Upper lobe of right lung (tissue), 1 donor: Measurements from ENCODE around the gene B4GALT2. TPM values are rescaled to one million over a fixed set of nuclear protein-coding genes. Genes with fewer than 3 reads are reported as not detected.

Experiments
- ATAC-seq: fragments of 200-7000 bp; cut with Tn5 transposase; one replicate; pipeline ENCODE4 v1.9.1; 2020; ENCODE audit warnings: mild to moderate bottlenecking, moderate library complexity
- DNase-seq: peaks from one replicate; pipeline ENCODE4 v3.0.0-alpha.2; 2020
- H3K27ac ChIP-seq: fragments of 200-600 bp; one replicate; pipeline ENCODE4 v1.8.0; 2022
- H3K27me3 ChIP-seq: fragments of 200-600 bp; one replicate; pipeline ENCODE4 v1.8.0; 2022; ENCODE audit warnings: mild to moderate bottlenecking
- H3K36me3 ChIP-seq: fragments of 200-600 bp; one replicate; pipeline ENCODE4 v1.8.0; 2022
- H3K4me1 ChIP-seq: fragments of 200-600 bp; one replicate; pipeline ENCODE4 v1.8.0; 2022
- H3K4me3 ChIP-seq: fragments of 200-600 bp; one replicate; pipeline ENCODE4 v1.8.0; 2022; ENCODE audit warnings: mild to moderate bottlenecking
- H3K9me3 ChIP-seq: fragments of 200-600 bp; one replicate; pipeline ENCODE4 v1.8.0; 2022
- CTCF ChIP-seq: fragments of 200-600 bp; IDR thresholded peaks from one replicate; pipeline ENCODE4 v1.8.0; 2022; ENCODE audit warnings: antibody characterized with exemption
- intact Hi-C: fragments of 100-400 bp; cut with DNase I; formaldehyde crosslinking; loops from one replicate; pipeline ENCODE4 v1.11.0; 2022
- total RNA-seq: library from RNA; stranded (reverse); fragmentation: NEBNext Ultra II Directional; extraction: Animal tissue kit (Norgen Biotek cat#: 25700); gene quantifications from one replicate; pipeline ENCODE4 v1.2.1, GENCODE V29; 2021
- donor health status: DM: no; HTN: yes; CAD: no; lungs with severe emphysema.

The B4GALT2 gene
- total RNA-seq, 1 donor from 2014 or later, result 23.8 TPM

GRCh38 chr1:43969746-43970466 is 9.1 kb upstream of the B4GALT2 start, which contains the start of gene DPH2:
Gene DPH2, plus strand, starts transcription at chr1:43970010. Its CDS starts 166 bp downstream, at chr1:43970176.
- no peaks in the 10 kb centered on the region for H3K27me3 ChIP-seq
- DNase-seq, result peak; percentile 98
- TF ChIP-seq CTCF, result no peak
- ATAC-seq, result peak; percentile 94
- intact Hi-C loops, result no loop called here
- H3K4me1 ChIP-seq, result peaks cover 12% of the 10 kb centered on the region
- peak within 1 kb of the TSS; percentile 17 for H3K27ac ChIP-seq
- peaks cover 13% of the 10 kb centered on the region for H3K36me3 ChIP-seq
- H3K4me3 ChIP-seq, result peak within 1 kb of the TSS; percentile 93
- H3K9me3 ChIP-seq, result no peaks in the 10 kb centered on the region

- ATAC-seq, result no peak
- intact Hi-C loops, result no loop called here
- Histone ChIP-seq H3K4me3 (peak overlapping the region; percentile 93), H3K4me1 (peaks cover 13% of the 10 kb centered on the region), H3K36me3 (peaks cover 13% of the 10 kb centered on the region), H3K27me3 (no peaks in the 10 kb centered on the region), H3K9me3 (no peaks in the 10 kb centered on the region), H3K27ac (peak overlapping the region; percentile 17)
- no peak for TF ChIP-seq CTCF
- no peak for DNase-seq
Measured at GRCh38 chr1:43970502-43970901, 8.5 kb upstream of the B4GALT2 start.

- no peak for ATAC-seq
- Histone ChIP-seq H3K27me3 (no peaks in the 10 kb centered on the region), H3K36me3 (peaks cover 13% of the 10 kb centered on the region), H3K9me3 (no peaks in the 10 kb centered on the region), H3K4me1 (peaks cover 17% of the 10 kb centered on the region), H3K4me3 (no peak overlapping the region), H3K27ac (no peak overlapping the region)
- intact Hi-C loops, result no loop called here
- no peak for TF ChIP-seq CTCF
- DNase-seq, result no peak
Measured at GRCh38 chr1:43970911-43971310, 8.1 kb upstream of the B4GALT2 start.

GRCh38 chr1:43971336-43971980 is 7.6 kb upstream of the B4GALT2 start:
- H3K27me3 ChIP-seq, result no peaks in the 10 kb centered on the region
- TF ChIP-seq CTCF, result no peak

GRCh38 chr1:43973981-43974442 is 5.0 kb upstream of the B4GALT2 start:
- DNase-seq (no peak), ATAC-seq (no peak)
- H3K27ac ChIP-seq, result peak overlapping the region; percentile 95
- peaks cover 43% of the 10 kb centered on the region for H3K4me1 ChIP-seq
- peaks cover 36% of the 10 kb centered on the region for H3K36me3 ChIP-seq
- TF ChIP-seq CTCF, result no peak
- no peaks in the 10 kb centered on the region for H3K9me3 ChIP-seq
- no peaks in the 10 kb centered on the region for H3K27me3 ChIP-seq
- H3K4me3 ChIP-seq, result peak overlapping the region; percentile 94
- intact Hi-C loops, result no loop called here

More at GRCh38 chr1:43971336-43971980, 7.6 kb upstream of the B4GALT2 start:
- intact Hi-C loops, result no loop called here
- H3K4me3 ChIP-seq, result no peak overlapping the region
- DNase-seq, result no peak
- no peak overlapping the region for H3K27ac ChIP-seq
- H3K9me3 ChIP-seq, result no peaks in the 10 kb centered on the region
- ATAC-seq, result no peak
- H3K36me3 ChIP-seq, result peaks cover 17% of the 10 kb centered on the region
- peaks cover 22% of the 10 kb centered on the region for H3K4me1 ChIP-seq
